ENCODE data around the gene POLR2L. TPM values are rescaled to one million over a fixed set of nuclear protein-coding genes. Genes with fewer than 3 reads are reported as not detected.

POLR2L gene
- total RNA-seq, 3 donors from 2014 or later (not counting 1 experiment from before 2014, with no cell fraction given) = 48.2 to 63.8 (median 61.2) TPM

DNA sequence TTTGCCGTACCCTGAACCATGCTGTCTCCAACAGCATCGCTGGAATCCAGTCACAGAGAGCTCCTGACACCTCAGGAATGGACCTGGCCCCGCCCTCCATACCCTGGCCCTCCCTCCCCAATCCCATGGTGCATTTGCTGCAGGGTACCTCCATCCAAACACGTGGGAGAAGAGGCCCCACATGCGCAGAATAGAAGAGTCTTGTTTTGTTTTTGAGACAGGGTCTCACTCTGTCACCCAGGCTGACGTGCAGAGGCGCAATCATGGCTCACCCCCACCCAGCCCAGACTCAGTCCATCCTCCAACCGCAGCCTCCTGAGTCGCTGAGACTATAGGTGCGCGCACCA lies 25.9 kb downstream of the POLR2L start:
- peaks cover 0 to 12% of the 10 kb centered on the region in 2 donors for H3K4me1 Mint-ChIP-seq
- ATAC-seq = no peak
- H3K27ac Mint-ChIP-seq = no peak overlapping the region
- WGBS (ENCODE audit: insufficient coverage) = 88% methylated on average over 7 of the region's 11 CpGs
- peaks cover 28% of the 10 kb centered on the region for H3K36me3 ChIP-seq (ENCODE audit: control insufficient read depth, insufficient read depth, low read length)
- H3K36me3 Mint-ChIP-seq = no peaks in the 10 kb centered on the region
- intact Hi-C loops (cut with micrococcal nuclease) = no loop called here
- H3K4me3 Mint-ChIP-seq = no peak overlapping the region
- H3K4me1 ChIP-seq (ENCODE audit: control insufficient read depth, insufficient read depth, low read length) = peaks cover 28% of the 10 kb centered on the region
- H3K4me3 ChIP-seq (ENCODE audit: low read length) = no peak overlapping the region
- no peak for DNase-seq
- H3K27me3 Mint-ChIP-seq (ENCODE audit: low read depth in 2 of 2) = no peaks in the 10 kb centered on the region
- H3K27ac ChIP-seq (ENCODE audit: low read length) = no peak overlapping the region
- TF ChIP-seq, protein P1, sequence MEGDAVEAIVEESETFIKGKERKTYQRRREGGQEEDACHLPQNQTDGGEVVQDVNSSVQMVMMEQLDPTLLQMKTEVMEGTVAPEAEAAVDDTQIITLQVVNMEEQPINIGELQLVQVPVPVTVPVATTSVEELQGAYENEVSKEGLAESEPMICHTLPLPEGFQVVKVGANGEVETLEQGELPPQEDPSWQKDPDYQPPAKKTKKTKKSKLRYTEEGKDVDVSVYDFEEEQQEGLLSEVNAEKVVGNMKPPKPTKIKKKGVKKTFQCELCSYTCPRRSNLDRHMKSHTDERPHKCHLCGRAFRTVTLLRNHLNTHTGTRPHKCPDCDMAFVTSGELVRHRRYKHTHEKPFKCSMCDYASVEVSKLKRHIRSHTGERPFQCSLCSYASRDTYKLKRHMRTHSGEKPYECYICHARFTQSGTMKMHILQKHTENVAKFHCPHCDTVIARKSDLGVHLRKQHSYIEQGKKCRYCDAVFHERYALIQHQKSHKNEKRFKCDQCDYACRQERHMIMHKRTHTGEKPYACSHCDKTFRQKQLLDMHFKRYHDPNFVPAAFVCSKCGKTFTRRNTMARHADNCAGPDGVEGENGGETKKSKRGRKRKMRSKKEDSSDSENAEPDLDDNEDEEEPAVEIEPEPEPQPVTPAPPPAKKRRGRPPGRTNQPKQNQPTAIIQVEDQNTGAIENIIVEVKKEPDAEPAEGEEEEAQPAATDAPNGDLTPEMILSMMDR (IDR thresholded peaks at IDR 0.05) = no peak
- no peaks in the 10 kb centered on the region for H3K27me3 ChIP-seq (ENCODE audit: control insufficient read depth, insufficient read depth, low read length)
- H3K9me3 Mint-ChIP-seq = no peaks in the 10 kb centered on the region
- no peaks in the 10 kb centered on the region for H3K9me3 ChIP-seq (ENCODE audit: control insufficient read depth, insufficient read depth, low read length)

DNA sequence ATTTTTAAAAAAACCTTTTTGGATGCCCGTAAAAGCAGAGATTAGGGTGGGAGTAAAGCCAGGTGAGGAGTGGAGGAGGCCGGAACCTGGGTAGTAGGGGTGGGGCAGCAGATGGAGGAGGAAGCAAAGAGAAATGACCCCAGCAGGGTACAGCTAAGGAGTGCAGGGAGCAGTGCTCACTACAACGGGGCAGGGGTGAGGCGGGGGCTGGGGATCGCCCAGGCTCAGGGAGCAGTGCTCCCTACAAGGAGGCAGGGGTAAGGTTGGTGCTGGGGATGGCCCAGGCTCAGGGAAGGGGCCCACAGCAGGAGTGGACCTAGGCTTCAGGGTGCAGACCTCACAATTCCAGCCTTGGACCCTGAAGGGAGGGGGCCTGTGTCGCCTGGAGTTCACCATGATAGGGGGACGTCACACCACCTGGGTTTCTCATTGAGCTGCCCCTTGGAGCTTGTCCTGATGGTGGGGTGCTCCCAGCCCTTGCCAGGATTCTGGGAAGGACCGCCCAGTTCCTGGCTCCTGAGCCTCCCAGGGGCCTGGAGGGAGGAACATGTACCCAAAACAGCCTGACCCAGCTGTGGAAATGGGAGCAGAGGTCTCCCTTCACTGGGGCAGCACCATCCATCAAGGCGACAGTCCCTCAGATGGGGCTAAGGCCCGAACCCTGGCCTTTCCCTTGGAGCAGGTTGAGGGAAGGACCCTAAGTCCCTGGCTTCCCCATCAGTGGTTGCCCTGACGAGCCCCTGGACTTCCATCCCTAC lies 26.5 kb downstream of the POLR2L start:
- DNase-seq (no peak), ATAC-seq (no peak)
- Mint-ChIP-seq H3K4me1 (peaks cover 4 to 13% of the 10 kb centered on the region in 2 donors), H3K27me3 (ENCODE audit: low read depth in 2 of 2) (no peaks in the 10 kb centered on the region), H3K4me3 (no peak overlapping the region), H3K27ac (no peak overlapping the region), H3K36me3 (no peaks in the 10 kb centered on the region), H3K9me3 (no peaks in the 10 kb centered on the region)
- Histone ChIP-seq H3K36me3 (ENCODE audit: control insufficient read depth, insufficient read depth, low read length) (peaks cover 26% of the 10 kb centered on the region), H3K27ac (ENCODE audit: low read length) (no peak overlapping the region), H3K9me3 (ENCODE audit: control insufficient read depth, insufficient read depth, low read length) (no peaks in the 10 kb centered on the region), H3K27me3 (ENCODE audit: control insufficient read depth, insufficient read depth, low read length) (no peaks in the 10 kb centered on the region), H3K4me3 (ENCODE audit: low read length) (no peak overlapping the region), H3K4me1 (ENCODE audit: control insufficient read depth, insufficient read depth, low read length) (peaks cover 28% of the 10 kb centered on the region)
- TF ChIP-seq, protein P1 (IDR thresholded peaks at IDR 0.05) = no peak
- intact Hi-C loops (cut with micrococcal nuclease) = no loop called here
- 94% methylated on average over 11 of the region's 11 CpGs for WGBS (ENCODE audit: insufficient coverage)

DNA sequence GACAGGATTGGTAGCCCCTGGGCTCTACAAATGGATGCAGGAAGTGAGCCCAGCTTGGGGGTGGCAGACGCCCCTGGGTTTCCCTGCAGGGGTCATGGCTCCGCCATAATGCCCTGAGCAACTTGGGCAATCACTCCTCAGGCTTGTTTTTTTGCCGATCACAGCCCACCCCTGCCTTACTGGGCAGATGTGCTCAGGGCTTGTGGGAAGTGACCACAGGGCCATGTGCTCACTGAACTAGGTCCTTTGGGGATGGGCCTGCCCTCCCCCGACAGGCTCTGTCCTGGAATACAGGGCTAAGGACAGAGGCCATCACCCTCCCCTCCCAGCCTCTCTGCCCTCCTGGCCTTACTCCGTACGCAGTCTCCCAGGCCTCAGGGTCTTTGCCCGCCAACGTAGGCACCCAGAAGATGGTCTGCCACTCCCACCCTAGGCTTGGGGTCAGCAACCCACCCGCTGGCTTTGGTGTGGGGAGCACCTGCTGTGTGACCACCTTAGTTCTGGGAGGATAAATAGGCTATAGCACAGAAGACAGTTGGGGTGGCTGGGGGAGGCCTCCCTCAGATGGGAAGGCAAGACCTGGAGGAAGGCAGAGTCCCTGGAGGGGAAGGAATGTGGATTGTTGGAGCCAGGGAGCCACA lies 28.8 kb downstream of the POLR2L start:
- no peaks in the 10 kb centered on the region for H3K36me3 Mint-ChIP-seq
- no peak for ATAC-seq
- TF ChIP-seq, protein P1 (IDR thresholded peaks at IDR 0.05) = no peak
- Histone ChIP-seq H3K9me3 (ENCODE audit: control insufficient read depth, insufficient read depth, low read length) (no peaks in the 10 kb centered on the region), H3K27ac (ENCODE audit: low read length) (no peak overlapping the region), H3K4me1 (ENCODE audit: control insufficient read depth, insufficient read depth, low read length) (peaks cover 27% of the 10 kb centered on the region), H3K4me3 (ENCODE audit: low read length) (no peak overlapping the region), H3K27me3 (ENCODE audit: control insufficient read depth, insufficient read depth, low read length) (no peaks in the 10 kb centered on the region), H3K36me3 (ENCODE audit: control insufficient read depth, insufficient read depth, low read length) (peaks cover 26% of the 10 kb centered on the region)
- 92% methylated on average over 9 of the region's 9 CpGs for WGBS (ENCODE audit: insufficient coverage)
- H3K27me3 Mint-ChIP-seq (ENCODE audit: low read depth in 2 of 2) = no peaks in the 10 kb centered on the region
- DNase-seq = no peak
- H3K4me3 Mint-ChIP-seq = peak overlapping the region; percentile 1
- no peaks in the 10 kb centered on the region for H3K9me3 Mint-ChIP-seq
- intact Hi-C loops (cut with micrococcal nuclease) = no loop called here
- H3K4me1 Mint-ChIP-seq = peaks cover 19 to 20% of the 10 kb centered on the region in 2 donors
- no peak overlapping the region for H3K27ac Mint-ChIP-seq

Data from natural killer cell (primary cell).